GM12865 (cell line): ENCODE data around the gene LRRC27.

Source experiments
- DNase-seq: peaks from one replicate; pipeline ENCODE4 v3.0.0; 2010; ENCODE audit warnings: low read depth
- H3K4me3 ChIP-seq: 2 replicates; pipeline ENCODE4 v1.5.1; 2011; ENCODE audit warnings: mild to moderate bottlenecking, low read depth, low read length, control low read depth
- TF ChIP-seq, protein P1 (sequence below): IDR thresholded peaks from 2 replicates; pipeline ENCODE4 v1.5.1; 2011; ENCODE audit warnings: low read length, control low read depth, low read depth, inconsistent platforms; ENCODE audit not compliant: insufficient read depth; ENCODE audit errors: missing control alignments

LRRC27 gene

DNA sequence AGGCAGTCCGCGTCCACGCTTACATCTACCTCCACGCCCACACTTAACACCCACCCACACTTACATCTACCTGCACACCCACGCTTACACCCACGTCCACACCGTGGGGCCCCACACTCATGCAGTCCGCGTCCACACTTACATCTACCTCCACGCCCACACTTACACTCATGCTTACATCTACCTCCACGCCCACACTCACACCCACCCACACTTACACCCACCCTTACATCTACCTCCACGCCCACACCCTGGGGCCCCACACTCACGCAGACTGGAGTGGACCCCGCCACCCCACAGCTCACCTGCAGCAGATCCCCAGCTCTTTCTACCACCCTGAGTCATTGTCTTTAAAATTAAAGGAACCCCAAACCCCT, 32.6 kb downstream of the LRRC27 start:
- H3K4me3 ChIP-seq: no peak overlapping the region
- TF ChIP-seq, protein P1, sequence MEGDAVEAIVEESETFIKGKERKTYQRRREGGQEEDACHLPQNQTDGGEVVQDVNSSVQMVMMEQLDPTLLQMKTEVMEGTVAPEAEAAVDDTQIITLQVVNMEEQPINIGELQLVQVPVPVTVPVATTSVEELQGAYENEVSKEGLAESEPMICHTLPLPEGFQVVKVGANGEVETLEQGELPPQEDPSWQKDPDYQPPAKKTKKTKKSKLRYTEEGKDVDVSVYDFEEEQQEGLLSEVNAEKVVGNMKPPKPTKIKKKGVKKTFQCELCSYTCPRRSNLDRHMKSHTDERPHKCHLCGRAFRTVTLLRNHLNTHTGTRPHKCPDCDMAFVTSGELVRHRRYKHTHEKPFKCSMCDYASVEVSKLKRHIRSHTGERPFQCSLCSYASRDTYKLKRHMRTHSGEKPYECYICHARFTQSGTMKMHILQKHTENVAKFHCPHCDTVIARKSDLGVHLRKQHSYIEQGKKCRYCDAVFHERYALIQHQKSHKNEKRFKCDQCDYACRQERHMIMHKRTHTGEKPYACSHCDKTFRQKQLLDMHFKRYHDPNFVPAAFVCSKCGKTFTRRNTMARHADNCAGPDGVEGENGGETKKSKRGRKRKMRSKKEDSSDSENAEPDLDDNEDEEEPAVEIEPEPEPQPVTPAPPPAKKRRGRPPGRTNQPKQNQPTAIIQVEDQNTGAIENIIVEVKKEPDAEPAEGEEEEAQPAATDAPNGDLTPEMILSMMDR: no peak
- DNase-seq: peak; percentile 39

DNA sequence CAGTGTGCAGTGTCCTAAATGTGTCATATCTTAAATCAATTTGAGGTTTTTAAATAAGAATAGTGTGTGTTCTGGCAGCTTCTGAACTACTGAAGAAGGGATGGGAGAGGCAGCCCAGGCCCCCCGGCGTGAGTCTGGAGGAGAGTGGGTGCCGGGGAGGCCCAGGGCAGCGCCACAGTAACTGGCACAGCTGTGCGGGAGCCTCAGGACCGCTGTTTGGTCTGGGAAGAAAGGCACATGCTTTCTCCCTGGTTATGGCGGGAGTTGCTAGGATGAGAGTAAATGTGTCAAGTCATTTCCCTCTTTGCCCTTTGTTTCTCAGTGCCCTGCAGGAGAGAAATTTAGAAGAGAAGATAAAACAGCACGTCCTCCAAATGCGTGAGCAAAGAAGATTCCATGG, 33.1 kb downstream of the LRRC27 start:
- DNase-seq: no peak
- TF ChIP-seq, protein P1: no peak
- no peak overlapping the region for H3K4me3 ChIP-seq

DNA sequence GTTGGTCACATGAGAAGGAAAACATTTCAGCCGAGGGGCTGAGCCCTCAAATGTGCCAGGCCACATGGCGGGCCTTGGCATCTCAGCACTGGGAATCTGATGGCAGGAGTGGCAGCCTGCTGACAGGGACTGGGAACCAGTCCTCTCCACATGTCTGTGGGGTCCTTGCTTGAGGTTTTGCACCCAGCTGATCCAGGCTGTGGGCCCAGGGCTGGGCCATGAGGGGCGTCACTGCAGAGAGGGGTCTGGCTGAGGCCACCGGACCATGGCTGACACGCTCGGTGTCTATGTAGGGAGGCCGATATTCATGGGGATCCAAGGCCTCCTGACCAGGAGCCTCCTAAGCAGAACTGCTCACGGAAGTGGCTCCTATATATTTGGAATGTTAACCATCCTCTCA, 34.0 kb downstream of the LRRC27 start:
- DNase-seq: no peak
- TF ChIP-seq, protein P1: no peak
- H3K4me3 ChIP-seq: no peak overlapping the region

DNA sequence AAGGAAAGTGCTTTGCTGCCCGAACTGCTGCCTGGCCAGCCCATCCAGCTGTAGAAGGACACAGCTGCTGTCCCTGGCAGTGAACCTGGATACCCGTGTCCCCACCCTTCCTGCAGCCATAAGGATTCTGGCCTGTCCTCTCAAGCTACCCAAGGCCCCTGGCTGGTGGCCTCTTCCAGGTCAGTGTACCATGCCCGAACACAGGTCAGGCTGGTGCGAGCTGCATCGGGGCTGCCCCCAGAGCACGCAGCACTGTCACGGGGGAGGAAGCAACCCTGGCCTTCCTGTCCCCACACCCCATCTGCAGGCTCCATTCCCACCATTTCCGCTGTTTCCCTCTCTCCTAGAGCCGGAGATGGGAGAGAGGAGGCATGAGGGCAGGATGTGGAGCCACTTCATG, 34.5 kb downstream of the LRRC27 start:
- H3K4me3 ChIP-seq: no peak overlapping the region
- TF ChIP-seq, protein P1: no peak
- no peak for DNase-seq

DNA sequence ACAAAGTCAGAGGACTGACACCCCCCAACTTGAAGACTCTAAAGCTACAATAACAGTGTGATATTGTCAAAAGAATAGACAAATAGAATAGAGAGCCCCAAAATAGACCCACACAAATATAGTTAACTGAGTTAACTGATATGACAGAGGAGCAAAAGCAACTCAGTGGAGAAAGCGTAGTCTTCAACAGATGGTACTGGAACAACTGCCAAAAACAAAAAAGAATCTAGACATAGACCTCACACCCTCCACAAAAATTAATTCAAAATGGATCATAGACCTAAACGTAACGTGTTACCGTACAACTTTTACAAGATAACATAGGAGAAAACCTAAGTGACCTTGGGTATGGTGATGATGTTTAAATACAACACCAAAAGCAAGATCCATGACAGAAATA, 36.4 kb downstream of the LRRC27 start:
- H3K4me3 ChIP-seq: no peak overlapping the region
- DNase-seq: no peak
- TF ChIP-seq, protein P1: no peak

DNA sequence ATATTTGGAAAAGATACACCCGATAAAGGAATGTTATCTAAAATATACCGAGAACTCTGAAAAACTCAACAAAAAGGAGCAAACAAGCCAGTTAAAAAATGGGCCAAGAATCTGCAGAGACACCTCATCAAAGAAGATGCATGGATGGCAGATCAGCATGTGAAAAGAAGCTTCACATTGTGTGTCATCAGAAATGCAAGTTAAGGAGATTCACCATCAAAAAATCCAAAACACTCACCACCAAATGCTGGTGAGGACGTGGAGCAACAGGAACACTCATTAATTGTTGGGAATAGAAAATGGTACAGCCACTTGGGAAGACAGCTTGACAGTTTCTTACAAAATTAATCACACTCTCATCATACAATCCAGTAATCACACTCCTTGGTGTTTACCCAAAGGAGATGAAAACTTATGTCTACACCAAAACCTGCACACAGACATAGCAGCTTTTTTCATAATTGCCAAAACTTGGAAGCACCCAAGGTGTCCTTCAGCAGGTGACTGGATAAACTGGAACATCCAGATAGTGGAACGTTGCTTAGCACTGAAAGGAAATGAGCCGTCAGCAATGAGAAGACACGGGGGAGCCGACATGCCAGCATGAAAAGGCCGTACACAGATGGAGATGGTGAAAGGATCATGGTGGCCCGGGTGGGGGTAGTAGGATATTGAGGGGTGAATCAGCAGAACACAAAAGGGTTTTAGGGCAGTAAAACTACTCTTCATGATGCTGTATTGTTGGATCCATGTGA, 37.1 kb downstream of the LRRC27 start:
- no peak overlapping the region for H3K4me3 ChIP-seq
- TF ChIP-seq, protein P1: no peak
- no peak for DNase-seq

DNA sequence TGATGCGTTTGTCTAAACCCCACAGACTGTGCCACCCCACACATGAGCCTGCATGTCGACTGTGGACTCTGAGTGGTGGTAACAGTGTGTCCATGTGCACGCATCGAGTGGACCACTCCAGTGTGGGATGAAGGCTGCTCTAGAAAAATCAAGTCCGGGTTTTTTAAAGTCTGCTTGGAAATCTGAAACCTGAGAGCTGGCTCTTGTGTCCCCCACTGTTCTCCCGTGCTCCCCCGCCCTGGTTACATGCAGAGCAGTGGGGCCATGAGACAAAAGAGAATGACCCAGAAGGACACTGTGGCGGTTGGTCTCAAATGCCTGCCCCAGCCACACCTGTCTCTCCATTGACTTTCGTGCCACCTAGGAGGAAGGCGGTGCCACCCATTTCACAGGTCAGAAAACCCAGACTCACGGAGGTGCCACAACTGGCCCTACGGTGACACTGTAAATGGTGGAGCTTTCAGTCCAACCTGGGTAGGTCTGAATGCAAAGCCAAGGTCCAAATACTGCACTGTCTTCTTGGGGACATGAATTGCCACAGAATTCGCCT, 37.7 kb downstream of the LRRC27 start:
- no peak overlapping the region for H3K4me3 ChIP-seq
- no peak for DNase-seq
- TF ChIP-seq, protein P1: no peak
